Kidney epithelial cell (primary cell): ENCODE results near the gene SQSTM1. TPM values are rescaled to one million over a fixed set of nuclear protein-coding genes. Genes with fewer than 3 reads are reported as not detected.

Source experiments
- DNase-seq: peaks from one replicate; pipeline ENCODE4 v3.0.0-alpha.2; 2010; ENCODE audit warnings: low read depth
- H3K27me3 ChIP-seq: 2 replicates; pipeline ENCODE4 v1.6.0; 2011; ENCODE audit warnings: low read length; ENCODE audit not compliant: control insufficient read depth, insufficient read depth
- H3K36me3 ChIP-seq: 2 replicates; pipeline ENCODE4 v1.5.1; 2011; ENCODE audit warnings: low read length; ENCODE audit not compliant: control insufficient read depth, insufficient read depth
- H3K4me3 ChIP-seq: 2 replicates; pipeline ENCODE4 v1.5.1; 2011; ENCODE audit warnings: low read depth, mild to moderate bottlenecking, control low read depth, low read length
- total RNA-seq: library from RNA; depleted of rRNA; stranded (reverse); fragments of >200 nt; gene quantifications from 2 replicates; pipeline ENCODE4 v1.2.3, GENCODE V29; 2015
- TF ChIP-seq, protein P1 (sequence below): IDR thresholded peaks from 2 replicates; pipeline ENCODE4 v1.5.1; 2011; ENCODE audit warnings: mild to moderate bottlenecking, moderate library complexity, low read length, control low read depth, inconsistent platforms; ENCODE audit not compliant: insufficient read depth, poor library complexity, severe bottlenecking

Gene SQSTM1
- total RNA-seq, 1 donor from 2014 or later: 905 TPM

DNA sequence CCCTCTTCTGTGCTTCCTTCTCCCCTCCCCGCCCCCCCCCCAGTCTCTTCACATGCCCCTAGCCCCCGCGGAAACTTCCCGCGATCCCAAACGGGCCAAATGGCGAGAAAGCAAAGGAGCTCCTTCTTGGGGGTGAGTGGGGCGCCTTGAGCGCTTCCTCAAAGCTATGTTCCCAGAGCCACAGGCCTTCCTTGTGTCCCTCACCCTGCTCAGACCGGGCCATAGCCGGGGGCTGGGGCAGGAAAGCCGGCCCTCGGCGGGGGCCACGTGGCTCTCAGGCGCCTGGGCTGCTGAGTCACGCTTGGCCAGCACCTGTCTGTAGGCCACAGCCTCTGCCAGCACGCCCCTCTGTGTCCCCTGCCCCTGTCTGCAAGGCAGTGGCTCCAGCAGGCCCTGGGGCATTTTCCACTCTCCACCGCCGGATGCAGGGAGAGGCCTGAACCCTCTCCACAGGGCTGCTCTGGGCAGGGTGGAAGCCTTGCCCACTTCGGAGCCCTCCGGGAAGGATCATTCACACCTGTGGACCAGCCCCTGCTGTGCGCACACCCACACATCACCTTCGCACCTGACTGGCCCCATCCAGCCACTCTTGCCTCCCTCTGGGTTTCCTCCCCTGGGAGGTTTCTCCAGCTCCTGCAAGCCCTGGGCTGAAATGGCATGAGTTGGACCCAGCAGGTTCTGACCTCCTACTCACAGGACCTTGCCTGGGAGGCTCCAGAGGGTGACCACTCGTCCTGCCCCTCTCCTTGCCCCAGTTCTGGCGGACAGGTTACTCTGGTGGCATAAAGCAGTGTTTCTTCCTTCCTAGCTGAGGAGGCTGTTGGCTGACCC lies 1.2 kb upstream of the SQSTM1 start:
- peak; percentile 52 for DNase-seq
- TF ChIP-seq, protein P1, sequence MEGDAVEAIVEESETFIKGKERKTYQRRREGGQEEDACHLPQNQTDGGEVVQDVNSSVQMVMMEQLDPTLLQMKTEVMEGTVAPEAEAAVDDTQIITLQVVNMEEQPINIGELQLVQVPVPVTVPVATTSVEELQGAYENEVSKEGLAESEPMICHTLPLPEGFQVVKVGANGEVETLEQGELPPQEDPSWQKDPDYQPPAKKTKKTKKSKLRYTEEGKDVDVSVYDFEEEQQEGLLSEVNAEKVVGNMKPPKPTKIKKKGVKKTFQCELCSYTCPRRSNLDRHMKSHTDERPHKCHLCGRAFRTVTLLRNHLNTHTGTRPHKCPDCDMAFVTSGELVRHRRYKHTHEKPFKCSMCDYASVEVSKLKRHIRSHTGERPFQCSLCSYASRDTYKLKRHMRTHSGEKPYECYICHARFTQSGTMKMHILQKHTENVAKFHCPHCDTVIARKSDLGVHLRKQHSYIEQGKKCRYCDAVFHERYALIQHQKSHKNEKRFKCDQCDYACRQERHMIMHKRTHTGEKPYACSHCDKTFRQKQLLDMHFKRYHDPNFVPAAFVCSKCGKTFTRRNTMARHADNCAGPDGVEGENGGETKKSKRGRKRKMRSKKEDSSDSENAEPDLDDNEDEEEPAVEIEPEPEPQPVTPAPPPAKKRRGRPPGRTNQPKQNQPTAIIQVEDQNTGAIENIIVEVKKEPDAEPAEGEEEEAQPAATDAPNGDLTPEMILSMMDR: no peak
- H3K27me3 ChIP-seq: no peaks in the 10 kb centered on the region
- H3K36me3 ChIP-seq: peaks cover 5% of the 10 kb centered on the region
- H3K4me3 ChIP-seq: no peak overlapping the region

DNA sequence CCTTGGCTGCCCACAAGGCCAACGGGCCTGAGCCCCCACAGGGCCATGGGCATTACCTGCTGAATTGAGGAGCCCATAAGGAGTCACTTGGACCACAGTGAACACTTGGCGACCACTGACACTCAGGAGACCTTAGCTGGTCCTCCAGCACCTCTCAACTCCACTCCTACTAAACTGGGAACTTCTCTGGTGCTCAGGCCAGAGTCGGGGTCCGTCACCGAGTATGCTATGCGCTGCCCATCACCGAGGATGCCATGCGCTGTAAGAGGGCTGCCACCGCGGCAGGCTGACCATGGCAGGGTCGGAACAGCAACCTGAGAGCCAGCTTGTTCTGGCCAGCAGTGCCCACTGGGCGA lies 600 bp upstream of the SQSTM1 start:
- peaks cover 5% of the 10 kb centered on the region for H3K36me3 ChIP-seq
- peak overlapping the region; percentile 95 for H3K4me3 ChIP-seq
- TF ChIP-seq, protein P1: no peak
- no peak for DNase-seq
- H3K27me3 ChIP-seq: no peaks in the 10 kb centered on the region

DNA sequence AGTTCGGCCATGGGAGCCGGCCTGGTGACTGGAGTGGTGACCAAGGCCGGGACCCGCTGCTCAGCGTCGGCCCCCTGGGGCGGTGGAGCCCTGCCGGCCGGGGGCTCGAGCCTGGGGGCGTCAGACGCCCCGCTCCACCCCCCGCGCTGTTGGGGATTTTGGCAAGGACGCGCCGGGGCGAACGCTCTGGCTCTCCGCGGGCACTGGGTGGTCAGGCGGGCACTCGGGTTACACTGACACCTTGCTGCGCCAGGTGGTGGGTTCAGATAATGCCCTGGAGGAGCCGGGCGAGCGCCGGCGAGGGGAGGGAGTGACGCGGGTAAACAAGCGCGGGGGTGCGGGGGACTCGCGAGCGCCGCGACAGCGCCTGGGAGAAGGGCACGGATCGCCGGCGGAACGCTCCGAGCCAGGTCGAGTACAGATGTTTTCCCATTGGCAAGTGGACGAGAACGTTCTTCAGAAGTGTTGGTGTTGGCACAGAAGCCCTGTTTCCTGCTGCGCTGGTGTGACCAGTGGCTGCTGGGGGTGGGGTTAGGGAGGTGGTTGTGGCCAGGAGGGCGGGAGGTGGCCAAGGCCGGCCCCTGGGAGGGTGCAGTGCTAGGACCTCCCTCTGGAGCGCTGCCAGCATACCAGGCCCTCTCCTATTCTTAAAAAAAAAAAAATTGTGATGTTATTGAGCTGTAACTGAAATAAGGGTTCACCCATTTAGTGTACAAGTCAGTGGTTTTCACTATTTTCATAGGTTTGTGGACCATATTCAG lies 773 bp downstream of the SQSTM1 start:
- H3K4me3 ChIP-seq: peak overlapping the region; percentile 95
- TF ChIP-seq, protein P1: no peak
- peak; percentile 60 for DNase-seq
- peaks cover 6% of the 10 kb centered on the region for H3K36me3 ChIP-seq
- H3K27me3 ChIP-seq: no peaks in the 10 kb centered on the region

DNA sequence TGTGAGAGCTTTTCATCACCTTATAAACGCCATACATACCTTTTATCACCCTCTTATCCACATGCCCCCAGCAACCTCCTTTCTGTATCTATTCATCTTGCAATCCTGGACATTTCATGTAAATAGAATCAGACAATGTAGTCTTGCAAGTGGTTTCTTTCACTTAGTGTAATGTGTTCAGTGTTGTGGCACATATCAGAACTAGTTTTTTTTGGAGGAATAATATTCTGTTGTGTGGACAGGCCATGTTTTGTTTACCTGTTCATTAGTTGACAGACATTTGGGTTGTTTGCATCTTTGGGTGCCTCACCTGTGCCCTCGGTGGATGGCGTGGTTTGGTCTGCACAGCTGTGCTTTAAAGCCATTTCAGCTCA lies 1.3 kb downstream of the SQSTM1 start:
- Histone ChIP-seq H3K4me3 (peak overlapping the region; percentile 95), H3K36me3 (peaks cover 6% of the 10 kb centered on the region), H3K27me3 (no peaks in the 10 kb centered on the region)
- DNase-seq: no peak
- TF ChIP-seq, protein P1: no peak

DNA sequence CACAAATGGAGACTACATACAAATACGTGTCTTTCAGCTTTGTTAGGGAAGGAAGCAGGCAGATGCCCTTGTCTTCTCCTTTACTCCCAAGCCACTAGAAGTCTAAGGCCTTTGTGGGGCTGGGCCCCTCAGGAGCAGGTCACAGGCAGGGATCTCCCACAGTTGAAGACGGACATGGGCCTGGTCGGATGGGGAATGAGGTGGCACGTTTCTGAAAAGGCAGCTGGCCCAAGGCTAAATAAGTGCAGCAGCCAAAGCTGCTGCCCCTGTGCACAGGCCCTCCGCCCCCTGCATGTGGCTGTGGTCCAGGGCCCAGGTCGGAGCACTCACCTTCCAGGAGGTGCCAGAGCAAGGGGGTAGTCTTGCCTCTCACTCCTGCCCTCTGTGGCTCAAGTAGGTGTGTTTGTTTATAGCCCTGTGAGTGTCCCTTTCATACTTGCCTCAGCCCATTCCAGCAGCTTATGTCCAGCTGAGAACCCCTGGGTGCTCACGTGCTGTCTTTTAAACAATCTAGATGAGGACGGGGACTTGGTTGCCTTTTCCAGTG lies 1.8 kb downstream of the SQSTM1 start:
- Histone ChIP-seq H3K36me3 (peaks cover 6% of the 10 kb centered on the region), H3K27me3 (no peaks in the 10 kb centered on the region), H3K4me3 (peak overlapping the region; percentile 95)
- no peak for DNase-seq
- TF ChIP-seq, protein P1: no peak
